Measurements from ENCODE around the gene NUDT19.

- TF ChIP-seq CTCF (optimal IDR thresholded peaks at IDR 0.05 in 1 of 3, IDR thresholded peaks at IDR 0.05 in 1 of 3, conservative IDR thresholded peaks at IDR 0.05 in 1 of 3; ENCODE audit: extremely low read depth in 1 of 3, insufficient read depth in 2 of 3, low read length in 3 of 3) (no peak), EZH2 (IDR thresholded peaks at IDR 0.05; ENCODE audit: low read length) (no peak)
These were observed 17.3 kb upstream of the NUDT19 start for GRCh38 chr19:32674153-32674930.

Data from keratinocyte (primary cell).